OCI-LY7 (cell line): ENCODE results near the gene H1-8.

Source experiments
- CTCF ChIP-seq: fragments of 200-600 bp; sonication (generic); conservative IDR thresholded peaks from 2 replicates; pipeline ENCODE4 v1.5.1; 2014; ENCODE audit warnings: mild to moderate bottlenecking, antibody characterized with exemption, low read length, moderate library complexity, mixed read lengths
- EZH2phosphoT487 ChIP-seq: fragments of 200-600 bp; sonication (generic); IDR thresholded peaks from 2 replicates; pipeline ENCODE4 v1.6.1; 2018; ENCODE audit warnings: low read depth, borderline replicate concordance, mild to moderate bottlenecking, mixed run types, antibody characterized with exemption, low read length, moderate library complexity, mixed read lengths

GRCh38 chr3:129587566-129588210, 44.7 kb downstream of the H1-8 start:
- TF ChIP-seq CTCF (no peak), EZH2phosphoT487 (no peak)
